ENCODE data around the gene CEMIP.

Gene CEMIP

DNA sequence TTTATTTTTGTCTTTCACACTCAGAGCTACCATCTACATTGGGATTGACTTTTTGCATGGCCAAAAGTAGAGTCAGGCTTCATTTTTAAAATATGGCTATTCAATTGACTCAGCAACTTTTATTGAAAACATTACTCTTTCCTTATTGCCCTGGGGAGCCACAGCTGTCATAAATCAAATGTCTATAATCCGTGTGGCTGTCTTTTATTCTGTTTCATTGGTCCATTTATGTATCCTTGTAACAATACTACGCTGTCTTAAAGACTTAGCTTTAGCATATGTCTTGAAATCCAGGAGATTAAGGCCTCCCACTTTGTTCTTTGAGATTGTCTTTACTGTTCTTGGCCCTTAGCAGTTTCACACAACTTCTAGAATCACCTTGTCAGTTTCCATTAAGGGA is 55.2 kb downstream of the CEMIP start:
- DNase-seq (ENCODE audit: low read depth) = no peak
- H3K4me3 ChIP-seq (ENCODE audit: low read depth, low read length) = no peak overlapping the region
- TF ChIP-seq, protein P1, sequence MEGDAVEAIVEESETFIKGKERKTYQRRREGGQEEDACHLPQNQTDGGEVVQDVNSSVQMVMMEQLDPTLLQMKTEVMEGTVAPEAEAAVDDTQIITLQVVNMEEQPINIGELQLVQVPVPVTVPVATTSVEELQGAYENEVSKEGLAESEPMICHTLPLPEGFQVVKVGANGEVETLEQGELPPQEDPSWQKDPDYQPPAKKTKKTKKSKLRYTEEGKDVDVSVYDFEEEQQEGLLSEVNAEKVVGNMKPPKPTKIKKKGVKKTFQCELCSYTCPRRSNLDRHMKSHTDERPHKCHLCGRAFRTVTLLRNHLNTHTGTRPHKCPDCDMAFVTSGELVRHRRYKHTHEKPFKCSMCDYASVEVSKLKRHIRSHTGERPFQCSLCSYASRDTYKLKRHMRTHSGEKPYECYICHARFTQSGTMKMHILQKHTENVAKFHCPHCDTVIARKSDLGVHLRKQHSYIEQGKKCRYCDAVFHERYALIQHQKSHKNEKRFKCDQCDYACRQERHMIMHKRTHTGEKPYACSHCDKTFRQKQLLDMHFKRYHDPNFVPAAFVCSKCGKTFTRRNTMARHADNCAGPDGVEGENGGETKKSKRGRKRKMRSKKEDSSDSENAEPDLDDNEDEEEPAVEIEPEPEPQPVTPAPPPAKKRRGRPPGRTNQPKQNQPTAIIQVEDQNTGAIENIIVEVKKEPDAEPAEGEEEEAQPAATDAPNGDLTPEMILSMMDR (IDR thresholded peaks at IDR 0.05; ENCODE audit: control insufficient read depth, extremely low read depth, insufficient read depth) = no peak

DNA sequence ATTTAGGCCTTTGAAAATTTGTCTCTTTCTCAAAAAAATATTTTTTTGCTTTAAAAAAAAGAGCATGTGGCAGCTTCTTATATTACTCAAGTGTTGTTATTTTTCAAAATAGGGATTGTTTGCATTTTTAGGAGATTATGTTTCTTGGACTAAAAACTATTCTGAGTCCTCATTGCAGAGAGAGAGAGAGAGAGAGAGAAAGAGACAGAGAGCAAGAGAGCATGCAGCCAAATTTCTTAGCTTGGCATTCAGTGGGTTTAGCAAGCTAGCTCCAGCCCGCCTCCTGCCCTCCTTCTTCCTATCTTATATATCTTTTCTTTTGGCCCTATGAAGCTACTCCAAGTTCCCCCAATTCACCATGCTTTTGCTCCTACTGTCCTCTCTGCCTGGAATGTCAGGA is 55.7 kb downstream of the CEMIP start:
- TF ChIP-seq, protein P1 (IDR thresholded peaks at IDR 0.05; ENCODE audit: control insufficient read depth, extremely low read depth, insufficient read depth) = no peak
- no peak for DNase-seq (ENCODE audit: low read depth)
- H3K4me3 ChIP-seq (ENCODE audit: low read depth, low read length) = no peak overlapping the region

DNA sequence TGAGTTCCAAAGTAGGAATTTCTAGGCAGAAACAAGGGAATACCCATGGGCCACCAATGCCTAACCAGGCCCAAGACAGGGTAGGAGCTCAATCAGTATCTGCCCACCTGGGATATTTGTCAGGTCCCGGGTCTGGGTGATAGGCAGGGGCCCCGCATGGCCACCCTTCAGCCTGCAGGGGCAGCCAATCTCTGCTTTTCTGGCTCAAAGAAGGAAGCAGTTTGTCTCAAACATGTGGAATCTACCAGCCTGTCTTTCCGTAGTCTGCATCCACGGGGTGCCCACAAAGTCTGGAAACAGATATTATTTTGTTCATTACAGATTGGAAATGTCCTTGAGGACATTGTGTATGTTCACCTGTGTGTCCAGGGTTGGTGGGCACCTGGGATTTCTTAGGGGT is 56.2 kb downstream of the CEMIP start:
- TF ChIP-seq, protein P1 (IDR thresholded peaks at IDR 0.05; ENCODE audit: control insufficient read depth, extremely low read depth, insufficient read depth) = no peak
- no peak overlapping the region for H3K4me3 ChIP-seq (ENCODE audit: low read depth, low read length)
- DNase-seq (ENCODE audit: low read depth) = no peak

DNA sequence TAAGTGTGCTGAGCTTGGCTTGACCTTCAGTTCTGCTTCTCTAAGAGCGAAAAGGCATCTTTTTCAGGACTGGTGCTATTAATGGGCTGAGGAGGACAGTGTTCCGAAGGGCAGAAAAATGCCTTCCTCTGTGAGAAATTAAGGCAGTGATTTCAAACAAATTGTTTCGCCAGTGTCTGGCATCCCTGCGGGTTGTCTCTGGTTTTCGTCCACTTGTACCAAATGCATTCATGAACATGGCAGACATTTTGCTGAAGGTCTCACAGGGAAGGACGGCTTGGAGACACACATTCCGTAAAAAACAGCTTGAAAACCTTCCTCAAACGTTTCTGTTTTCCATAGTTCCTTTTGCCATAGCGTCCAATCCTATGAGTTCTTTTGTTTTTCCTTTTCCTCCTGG is 57.1 kb downstream of the CEMIP start:
- H3K4me3 ChIP-seq (ENCODE audit: low read depth, low read length) = no peak overlapping the region
- DNase-seq (ENCODE audit: low read depth) = no peak
- TF ChIP-seq, protein P1 (IDR thresholded peaks at IDR 0.05; ENCODE audit: control insufficient read depth, extremely low read depth, insufficient read depth) = no peak

DNA sequence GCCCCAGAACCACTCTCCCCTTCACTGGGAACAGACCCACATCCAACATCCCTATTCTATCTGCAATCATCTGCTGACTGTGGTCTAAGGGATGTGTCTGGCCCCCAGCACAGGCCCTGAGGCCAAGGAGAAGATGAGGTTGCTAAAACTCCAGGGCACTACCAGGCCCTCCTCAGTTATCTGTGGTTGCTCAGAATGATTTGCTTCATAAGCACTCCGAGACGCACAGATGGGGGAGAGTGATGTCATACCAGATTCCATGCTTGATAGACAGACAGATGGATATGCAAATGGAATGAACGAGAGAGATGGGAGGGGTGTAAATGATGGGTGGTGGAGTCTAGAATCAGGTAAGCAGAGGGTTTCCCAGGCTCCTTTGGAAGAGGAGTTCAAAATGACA is 57.8 kb downstream of the CEMIP start:
- no peak overlapping the region for H3K4me3 ChIP-seq (ENCODE audit: low read depth, low read length)
- TF ChIP-seq, protein P1 (IDR thresholded peaks at IDR 0.05; ENCODE audit: control insufficient read depth, extremely low read depth, insufficient read depth) = no peak
- DNase-seq (ENCODE audit: low read depth) = no peak

DNA sequence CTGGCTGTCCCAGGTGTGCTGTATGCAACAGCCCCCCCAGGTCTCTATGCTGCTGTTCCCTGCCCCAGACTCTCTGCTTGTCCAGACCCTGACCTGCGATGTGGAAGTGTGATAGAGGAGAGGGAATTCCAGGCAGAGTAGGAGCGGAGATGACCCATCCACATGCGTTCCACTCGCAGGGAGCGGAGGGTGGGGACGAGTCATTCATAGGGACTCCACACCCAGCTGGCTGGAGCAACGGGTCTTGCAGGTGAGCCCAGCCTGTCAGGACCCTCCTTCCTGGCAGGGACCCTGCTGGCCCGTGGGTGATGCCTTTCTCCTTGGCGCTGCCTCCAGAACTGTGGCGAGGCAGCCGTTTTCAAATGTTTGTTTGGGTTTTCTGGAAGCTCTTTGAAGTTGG is 58.8 kb downstream of the CEMIP start:
- TF ChIP-seq, protein P1 (IDR thresholded peaks at IDR 0.05; ENCODE audit: control insufficient read depth, extremely low read depth, insufficient read depth) = no peak
- no peak for DNase-seq (ENCODE audit: low read depth)
- no peak overlapping the region for H3K4me3 ChIP-seq (ENCODE audit: low read depth, low read length)

DNA sequence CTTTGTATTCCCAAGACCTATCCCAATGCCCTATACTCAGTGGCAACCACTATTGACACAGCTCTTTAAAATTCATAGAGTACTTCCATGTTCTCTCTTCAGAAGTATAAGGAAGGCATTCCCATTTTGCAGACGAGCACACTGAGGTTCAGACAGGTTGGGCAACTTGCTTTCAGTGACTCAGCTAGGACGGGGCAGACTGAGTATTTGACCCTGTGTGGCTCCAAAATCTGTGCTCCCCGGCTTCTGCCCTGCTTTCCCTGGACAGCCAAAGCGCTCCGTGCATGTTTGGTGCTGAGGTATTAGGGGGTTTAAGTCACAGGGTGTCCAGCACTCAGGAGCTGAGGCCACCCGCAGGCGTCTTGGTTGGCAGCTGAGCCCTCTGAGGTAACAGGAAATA is 59.5 kb downstream of the CEMIP start:
- TF ChIP-seq, protein P1 (IDR thresholded peaks at IDR 0.05; ENCODE audit: control insufficient read depth, extremely low read depth, insufficient read depth) = no peak
- H3K4me3 ChIP-seq (ENCODE audit: low read depth, low read length) = no peak overlapping the region
- DNase-seq (ENCODE audit: low read depth) = no peak

Measured in LNCaP clone FGC (cell line).